ENCODE results near the gene SMIM1. TPM values are rescaled to one million over a fixed set of nuclear protein-coding genes. Genes with fewer than 3 reads are reported as not detected.

The SMIM1 gene
- total RNA-seq, 1 donor from 2014 or later = 0.72 TPM

DNA sequence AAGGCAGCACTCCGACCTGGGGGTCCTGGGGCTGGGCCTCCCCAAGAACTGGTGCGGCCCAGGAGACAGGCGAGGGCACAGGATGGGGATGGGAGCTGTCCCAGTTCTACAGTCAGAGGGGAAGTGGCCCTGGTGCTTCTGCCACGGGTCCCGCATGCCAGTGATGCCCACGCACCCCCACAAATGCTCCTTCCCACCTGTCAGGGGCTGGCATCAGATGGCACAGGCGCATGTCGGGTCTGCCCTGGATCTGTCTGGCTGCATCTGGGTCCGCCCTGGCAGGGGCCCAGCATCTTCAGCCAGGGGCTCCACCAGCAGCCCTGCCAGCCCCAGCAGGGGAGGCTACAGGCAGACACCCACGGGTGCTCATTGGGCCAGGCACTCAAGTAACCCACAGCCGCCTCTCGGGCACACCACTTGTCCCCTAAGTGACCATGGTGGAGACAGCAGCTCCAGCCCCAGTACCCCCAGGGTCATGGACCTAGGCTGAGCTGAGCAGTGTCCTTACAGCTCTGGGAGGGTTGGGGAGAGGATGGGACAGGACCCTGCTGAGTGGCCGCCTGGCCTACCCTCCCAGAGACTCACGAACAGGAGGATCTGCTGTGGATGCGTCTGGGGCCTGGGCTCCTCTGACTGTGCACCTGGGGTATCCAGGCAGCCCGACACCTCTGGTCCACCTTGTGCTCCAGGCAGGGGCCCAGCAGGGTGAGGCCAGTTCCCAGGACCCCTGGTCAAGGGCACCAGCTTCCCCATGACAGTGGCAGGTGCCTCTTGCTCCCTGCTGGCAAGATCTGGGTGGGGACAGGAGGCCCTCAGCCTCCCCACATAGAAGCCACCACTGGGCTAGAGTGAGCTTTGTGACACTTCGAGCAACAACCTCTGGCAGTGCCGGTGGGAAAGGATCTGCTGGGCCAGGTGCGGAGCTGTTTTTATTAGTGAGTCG is 5.4 kb downstream of the SMIM1 start:
- DNase-seq (ENCODE audit: low spot score) = no peak
- Mint-ChIP-seq H3K9me3 (ENCODE audit: low read depth) (no peaks in the 10 kb centered on the region), H3K27ac (ENCODE audit: unreplicated experiment) (no peak overlapping the region), H3K36me3 (ENCODE audit: low read depth) (peaks cover 27% of the 10 kb centered on the region), H3K27me3 (ENCODE audit: low read depth) (no peaks in the 10 kb centered on the region), H3K4me1 (ENCODE audit: low read depth) (peaks cover 11% of the 10 kb centered on the region), H3K4me3 (ENCODE audit: unreplicated experiment) (no peak overlapping the region)
- TF ChIP-seq, protein P1, sequence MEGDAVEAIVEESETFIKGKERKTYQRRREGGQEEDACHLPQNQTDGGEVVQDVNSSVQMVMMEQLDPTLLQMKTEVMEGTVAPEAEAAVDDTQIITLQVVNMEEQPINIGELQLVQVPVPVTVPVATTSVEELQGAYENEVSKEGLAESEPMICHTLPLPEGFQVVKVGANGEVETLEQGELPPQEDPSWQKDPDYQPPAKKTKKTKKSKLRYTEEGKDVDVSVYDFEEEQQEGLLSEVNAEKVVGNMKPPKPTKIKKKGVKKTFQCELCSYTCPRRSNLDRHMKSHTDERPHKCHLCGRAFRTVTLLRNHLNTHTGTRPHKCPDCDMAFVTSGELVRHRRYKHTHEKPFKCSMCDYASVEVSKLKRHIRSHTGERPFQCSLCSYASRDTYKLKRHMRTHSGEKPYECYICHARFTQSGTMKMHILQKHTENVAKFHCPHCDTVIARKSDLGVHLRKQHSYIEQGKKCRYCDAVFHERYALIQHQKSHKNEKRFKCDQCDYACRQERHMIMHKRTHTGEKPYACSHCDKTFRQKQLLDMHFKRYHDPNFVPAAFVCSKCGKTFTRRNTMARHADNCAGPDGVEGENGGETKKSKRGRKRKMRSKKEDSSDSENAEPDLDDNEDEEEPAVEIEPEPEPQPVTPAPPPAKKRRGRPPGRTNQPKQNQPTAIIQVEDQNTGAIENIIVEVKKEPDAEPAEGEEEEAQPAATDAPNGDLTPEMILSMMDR (IDR thresholded peaks at IDR 0.05) = no peak

DNA sequence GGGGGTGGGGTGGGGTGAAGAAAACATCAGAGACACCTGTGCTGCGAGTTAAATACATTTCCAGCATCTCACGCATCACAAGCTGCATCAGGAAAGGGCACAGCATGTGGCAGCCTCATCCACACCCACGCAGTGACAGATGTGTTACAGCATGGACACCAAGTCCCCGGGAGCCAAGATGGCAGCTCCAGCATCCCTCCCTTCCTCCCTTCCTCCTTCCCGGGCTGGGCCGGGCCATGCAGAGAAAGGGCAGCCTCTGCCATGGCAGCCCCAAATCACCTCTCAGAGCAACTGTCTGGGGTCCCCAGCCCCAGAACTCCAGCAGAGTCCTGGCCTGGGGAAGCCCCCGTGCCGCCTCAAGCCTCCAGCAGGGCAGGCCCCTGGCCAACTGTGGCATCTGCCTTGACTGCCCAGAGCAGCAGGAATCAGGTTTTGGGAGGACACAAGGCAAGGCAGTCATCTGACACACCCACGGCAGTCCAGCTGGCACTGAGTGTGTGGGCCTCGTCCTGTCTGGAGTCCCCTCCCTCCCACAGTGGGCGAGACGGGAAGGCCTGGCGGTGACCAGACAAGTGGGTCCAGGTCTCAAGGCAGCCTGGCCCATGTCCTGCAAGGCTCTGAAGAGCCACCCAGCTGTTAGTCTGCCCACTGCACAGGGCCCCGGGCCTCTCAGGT is 6.2 kb downstream of the SMIM1 start:
- Mint-ChIP-seq H3K36me3 (ENCODE audit: low read depth) (peaks cover 31% of the 10 kb centered on the region), H3K27ac (ENCODE audit: unreplicated experiment) (no peak overlapping the region), H3K4me1 (ENCODE audit: low read depth) (peaks cover 11% of the 10 kb centered on the region), H3K27me3 (ENCODE audit: low read depth) (no peaks in the 10 kb centered on the region), H3K4me3 (ENCODE audit: unreplicated experiment) (no peak overlapping the region), H3K9me3 (ENCODE audit: low read depth) (no peaks in the 10 kb centered on the region)
- TF ChIP-seq, protein P1 (IDR thresholded peaks at IDR 0.05) = no peak
- no peak for DNase-seq (ENCODE audit: low spot score)

DNA sequence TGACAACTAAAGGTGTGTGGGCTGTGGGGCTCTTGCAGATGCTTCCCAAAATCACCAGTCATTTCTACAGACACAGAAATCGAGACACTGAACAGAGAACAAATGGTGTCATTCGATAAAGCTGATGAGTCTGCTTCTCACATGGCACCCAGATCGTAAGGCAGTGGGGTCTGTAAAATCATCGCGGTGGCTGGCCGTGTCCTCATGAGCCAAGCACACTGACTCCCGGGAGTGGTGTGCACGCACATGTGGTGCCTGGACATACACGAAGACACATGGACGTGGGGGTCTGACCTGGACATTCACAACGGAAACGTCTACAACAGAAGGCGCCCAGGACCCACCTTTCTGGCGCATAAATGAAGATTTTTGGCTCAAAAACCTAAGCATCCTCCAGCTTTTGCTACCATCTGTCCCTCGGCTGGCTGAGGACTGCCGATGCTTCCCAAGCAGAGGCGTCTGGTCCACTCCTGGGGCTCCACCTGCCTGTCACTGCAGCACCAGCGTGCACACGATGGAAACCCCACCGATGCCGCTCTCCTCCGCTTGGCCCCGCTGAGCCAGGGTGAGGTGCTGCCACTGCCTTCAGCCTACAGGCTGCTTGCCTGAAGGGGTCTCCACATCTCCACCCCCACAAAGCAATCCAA is 6.8 kb downstream of the SMIM1 start:
- no peaks in the 10 kb centered on the region for H3K9me3 Mint-ChIP-seq (ENCODE audit: low read depth)
- H3K27ac Mint-ChIP-seq (ENCODE audit: unreplicated experiment) = no peak overlapping the region
- H3K4me1 Mint-ChIP-seq (ENCODE audit: low read depth) = peaks cover 11% of the 10 kb centered on the region
- H3K4me3 Mint-ChIP-seq (ENCODE audit: unreplicated experiment) = no peak overlapping the region
- TF ChIP-seq, protein P1 (IDR thresholded peaks at IDR 0.05) = no peak
- H3K27me3 Mint-ChIP-seq (ENCODE audit: low read depth) = no peaks in the 10 kb centered on the region
- no peak for DNase-seq (ENCODE audit: low spot score)
- peaks cover 35% of the 10 kb centered on the region for H3K36me3 Mint-ChIP-seq (ENCODE audit: low read depth)

DNA sequence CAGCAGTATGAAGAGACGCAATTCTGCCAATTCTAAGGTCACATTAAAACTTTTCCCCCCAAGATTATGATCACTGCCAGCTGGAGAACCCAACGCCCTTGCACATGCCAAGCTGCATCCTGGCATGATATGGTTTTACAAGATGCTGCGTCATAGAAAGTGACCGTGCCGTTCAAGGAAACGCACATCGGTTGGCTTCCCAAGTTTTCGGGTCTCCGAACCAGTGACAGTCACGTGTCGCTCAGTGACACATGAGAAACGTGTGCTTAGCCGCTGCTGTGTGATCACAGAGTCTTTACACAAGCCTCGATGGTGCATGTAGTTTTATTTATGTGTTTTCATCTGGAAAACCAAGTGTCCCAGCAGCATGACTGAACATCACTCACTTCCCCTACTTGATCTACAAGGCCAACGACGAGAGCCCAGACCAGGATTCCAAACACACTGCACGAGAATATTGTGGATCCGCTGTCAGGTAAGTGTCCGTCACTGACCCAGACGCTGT is 7.4 kb downstream of the SMIM1 start:
- Mint-ChIP-seq H3K4me1 (ENCODE audit: low read depth) (peaks cover 10% of the 10 kb centered on the region), H3K27ac (ENCODE audit: unreplicated experiment) (no peak overlapping the region), H3K27me3 (ENCODE audit: low read depth) (no peaks in the 10 kb centered on the region), H3K9me3 (ENCODE audit: low read depth) (no peaks in the 10 kb centered on the region), H3K36me3 (ENCODE audit: low read depth) (peaks cover 39% of the 10 kb centered on the region), H3K4me3 (ENCODE audit: unreplicated experiment) (no peak overlapping the region)
- peak; percentile 42 for DNase-seq (ENCODE audit: low spot score)
- TF ChIP-seq, protein P1 (IDR thresholded peaks at IDR 0.05) = no peak

DNA sequence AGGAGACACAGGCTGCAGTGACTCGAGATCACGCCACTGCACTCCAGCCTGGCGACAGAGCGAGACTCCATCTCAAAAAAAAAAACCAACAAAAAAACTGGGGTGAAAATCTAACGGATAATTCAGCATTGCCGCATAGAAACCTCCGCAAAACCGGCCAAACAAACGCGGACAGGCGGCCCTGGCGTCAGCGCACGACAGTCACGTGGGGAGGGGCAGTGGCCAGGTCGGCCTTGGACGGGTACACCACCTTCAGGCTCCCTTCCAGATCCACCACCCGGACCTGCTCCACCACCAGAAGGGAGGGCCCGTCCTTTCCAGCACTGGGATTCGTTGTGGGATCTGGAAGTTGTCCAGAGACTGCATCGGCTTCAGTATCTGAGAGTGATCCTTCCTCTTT is 8.4 kb downstream of the SMIM1 start:
- no peak overlapping the region for H3K4me3 Mint-ChIP-seq (ENCODE audit: unreplicated experiment)
- H3K4me1 Mint-ChIP-seq (ENCODE audit: low read depth) = peaks cover under 1% of the 10 kb centered on the region
- H3K9me3 Mint-ChIP-seq (ENCODE audit: low read depth) = no peaks in the 10 kb centered on the region
- H3K36me3 Mint-ChIP-seq (ENCODE audit: low read depth) = peaks cover 44% of the 10 kb centered on the region
- peak; percentile 64 for DNase-seq (ENCODE audit: low spot score)
- TF ChIP-seq, protein P1 (IDR thresholded peaks at IDR 0.05) = no peak
- H3K27me3 Mint-ChIP-seq (ENCODE audit: low read depth) = no peaks in the 10 kb centered on the region
- H3K27ac Mint-ChIP-seq (ENCODE audit: unreplicated experiment) = no peak overlapping the region
